ENCODE results near the gene IVD. TPM values are rescaled to one million over a fixed set of nuclear protein-coding genes. Genes with fewer than 3 reads are reported as not detected.

Gene IVD
- total RNA-seq, 2 donors from 2014 or later: 74.1 to 86.1 TPM

DNA sequence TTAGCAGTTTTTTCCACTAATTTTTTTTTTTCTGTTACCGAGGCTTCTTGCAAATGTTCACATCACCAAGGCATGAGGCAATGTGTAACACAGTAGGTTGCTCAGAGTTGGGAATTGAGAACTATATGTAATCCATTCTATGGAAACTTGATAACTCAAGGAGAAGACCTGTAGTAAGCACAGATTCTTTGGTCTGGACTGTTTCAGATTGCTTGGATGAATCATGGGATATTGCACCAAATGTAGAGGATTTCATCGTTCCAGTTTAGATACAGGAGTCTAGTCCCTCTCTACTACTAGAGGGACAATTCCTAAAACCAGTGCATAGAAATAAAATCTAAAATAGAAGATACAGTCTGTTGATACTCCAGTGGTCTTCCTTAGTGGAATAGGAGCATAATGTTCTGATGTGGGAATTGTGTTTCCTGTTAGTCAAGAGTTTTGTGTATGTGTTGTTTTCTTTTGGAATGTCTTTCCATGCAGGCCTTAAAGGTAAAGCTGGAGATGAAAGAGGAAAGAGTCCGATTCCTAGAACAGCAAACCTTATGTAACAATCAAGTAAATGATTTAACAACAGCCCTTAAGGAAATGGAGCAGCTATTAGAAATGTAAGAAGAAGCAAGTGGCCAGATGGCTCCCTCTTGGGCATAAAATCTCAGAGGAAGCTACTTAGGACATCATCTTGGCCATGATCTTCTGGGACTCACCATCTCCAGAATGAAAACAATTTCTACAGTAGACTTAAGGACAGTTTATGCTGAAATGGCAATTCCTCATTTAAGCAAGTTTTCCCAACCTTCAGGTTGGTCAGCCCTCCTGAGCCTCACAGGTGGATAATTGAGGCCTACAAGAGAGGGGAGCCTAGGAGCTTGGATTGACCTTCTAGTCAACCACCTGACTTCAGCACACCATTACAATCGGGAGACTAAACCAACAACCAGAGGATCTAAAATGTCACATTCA, 12.3 kb upstream of the IVD start:
- H3K27ac ChIP-seq: no peak overlapping the region
- TF ChIP-seq CTCF (IDR thresholded peaks at IDR 0.05): no peak
- no peaks in the 10 kb centered on the region for H3K36me3 ChIP-seq
- H3K9me3 ChIP-seq: no peaks in the 10 kb centered on the region
- no peaks in the 10 kb centered on the region for H3K27me3 ChIP-seq
- intact Hi-C loops (cut with DNase I): no loop called here
- no peaks in the 10 kb centered on the region for H3K4me1 ChIP-seq
- H3K4me3 ChIP-seq: no peak overlapping the region
- DNase-seq: no peak
- no peak overlapping the region for H3K9ac ChIP-seq (ENCODE audit: low read depth in 2 of 2, low read length in 2 of 2)

DNA sequence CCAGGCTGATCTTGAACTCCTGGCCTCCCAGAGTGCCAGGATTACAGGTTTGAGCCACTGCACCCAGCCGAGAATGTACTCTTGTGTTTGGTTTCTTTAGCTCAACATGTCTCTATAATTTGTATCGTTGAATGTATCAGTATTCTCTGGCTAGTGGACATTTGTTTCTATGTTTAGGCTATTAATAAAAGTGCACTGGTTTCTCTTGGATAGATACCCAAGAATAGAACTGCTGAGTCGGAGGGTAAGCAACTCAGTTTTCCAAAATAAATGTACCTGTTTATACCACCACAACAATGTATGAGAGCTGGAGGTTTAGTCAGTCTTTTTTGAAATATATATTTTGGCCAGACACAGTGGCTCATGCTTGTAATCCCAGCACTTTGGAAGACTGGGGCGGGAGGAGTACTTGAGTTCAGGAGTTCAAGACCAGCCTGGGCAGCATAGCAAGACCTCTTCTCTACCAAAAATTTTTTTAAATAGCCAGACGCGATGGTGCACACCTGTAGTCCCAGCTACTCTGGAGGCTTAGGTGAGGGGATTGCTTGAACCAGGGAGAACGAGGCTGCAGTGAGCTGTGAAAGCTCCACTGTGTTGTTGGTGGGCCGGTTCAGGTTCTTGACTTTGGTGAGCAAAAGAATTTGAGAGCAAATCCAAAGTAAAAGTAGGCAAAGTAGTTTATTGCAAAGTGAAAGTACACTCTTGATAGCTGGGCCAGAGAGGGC, 7.7 kb upstream of the IVD start:
- Histone ChIP-seq H3K36me3 (no peaks in the 10 kb centered on the region), H3K27ac (no peak overlapping the region), H3K9me3 (no peaks in the 10 kb centered on the region), H3K27me3 (no peaks in the 10 kb centered on the region), H3K4me1 (no peaks in the 10 kb centered on the region), H3K9ac (ENCODE audit: low read depth in 2 of 2, low read length in 2 of 2) (no peak overlapping the region), H3K4me3 (no peak overlapping the region)
- no peak for TF ChIP-seq CTCF (IDR thresholded peaks at IDR 0.05)
- DNase-seq: no peak
- intact Hi-C loops (cut with DNase I): no loop called here

- intact Hi-C loops (cut with DNase I): no loop called here
- Histone ChIP-seq H3K9me3 (no peaks in the 10 kb centered on the region), H3K4me1 (no peaks in the 10 kb centered on the region), H3K36me3 (no peaks in the 10 kb centered on the region), H3K9ac (ENCODE audit: low read depth in 2 of 2, low read length in 2 of 2) (no peak overlapping the region), H3K27ac (no peak overlapping the region), H3K4me3 (no peak overlapping the region), H3K27me3 (no peaks in the 10 kb centered on the region)
- no peak for DNase-seq
- no peak for TF ChIP-seq CTCF (IDR thresholded peaks at IDR 0.05)
Observed at GRCh38 chr15:40398413-40398873, 7.2 kb upstream of the IVD start.

DNA sequence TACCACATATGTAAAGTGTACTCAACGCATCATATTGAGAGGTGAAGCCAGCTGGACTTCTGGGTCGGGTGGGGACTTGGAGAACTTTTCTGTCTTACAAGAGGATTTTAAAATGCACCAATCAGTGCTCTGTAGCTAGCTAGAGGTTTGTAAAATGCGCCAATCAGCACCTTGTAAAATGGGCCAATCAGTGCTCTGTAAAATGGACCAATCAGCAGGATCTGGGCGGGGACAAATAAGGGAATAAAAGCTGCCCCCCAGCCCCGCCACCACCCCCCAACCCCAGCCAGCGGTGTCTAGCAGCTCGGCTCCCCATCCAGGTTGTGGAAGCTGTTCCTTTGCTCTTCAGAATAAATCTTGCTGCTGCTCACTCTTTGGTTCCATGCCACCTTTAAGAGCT, 6.2 kb upstream of the IVD start:
- intact Hi-C loops (cut with DNase I): no loop called here
- Histone ChIP-seq H3K36me3 (no peaks in the 10 kb centered on the region), H3K27me3 (no peaks in the 10 kb centered on the region), H3K9ac (ENCODE audit: low read depth in 2 of 2, low read length in 2 of 2) (no peak overlapping the region), H3K4me1 (no peaks in the 10 kb centered on the region), H3K9me3 (no peaks in the 10 kb centered on the region), H3K4me3 (no peak overlapping the region), H3K27ac (no peak overlapping the region)
- no peak for DNase-seq
- TF ChIP-seq CTCF (IDR thresholded peaks at IDR 0.05): no peak

DNA sequence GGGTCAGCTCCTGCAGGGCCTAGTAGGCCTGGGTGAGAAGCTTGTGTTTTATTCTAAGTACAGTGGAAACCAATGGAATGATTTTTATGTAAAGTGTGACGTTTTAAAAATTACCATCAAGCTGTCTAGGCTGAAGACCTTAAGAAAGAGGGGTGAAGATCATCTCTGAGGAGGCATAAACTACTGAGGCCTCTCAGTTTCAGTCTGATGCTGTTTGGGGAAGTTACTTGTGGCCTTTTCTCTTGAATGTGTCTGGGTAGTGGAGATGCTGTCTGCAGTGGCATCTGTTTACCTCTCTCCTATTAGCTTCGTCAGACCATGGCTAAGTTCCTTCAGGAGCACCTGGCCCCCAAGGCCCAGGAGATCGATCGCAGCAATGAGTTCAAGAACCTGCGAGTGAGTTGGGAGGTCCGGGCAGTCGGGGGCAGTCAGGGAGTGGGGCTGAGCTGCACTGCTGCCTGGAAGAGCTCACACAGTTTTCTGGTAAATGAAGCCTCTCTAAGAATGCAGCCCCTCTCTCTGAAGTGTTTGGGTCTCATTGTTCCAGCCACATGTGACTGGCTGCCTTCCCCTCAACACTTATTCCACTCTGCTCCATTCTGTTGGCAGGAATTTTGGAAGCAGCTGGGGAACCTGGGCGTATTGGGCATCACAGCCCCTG, 1.9 kb downstream of the IVD start:
- Histone ChIP-seq H3K9ac (ENCODE audit: low read depth in 2 of 2, low read length in 2 of 2) (no peak overlapping the region), H3K27me3 (no peaks in the 10 kb centered on the region), H3K36me3 (peaks cover 8% of the 10 kb centered on the region), H3K4me1 (peaks cover 5% of the 10 kb centered on the region), H3K4me3 (no peak overlapping the region), H3K27ac (no peak overlapping the region), H3K9me3 (no peaks in the 10 kb centered on the region)
- no peak for TF ChIP-seq CTCF (IDR thresholded peaks at IDR 0.05)
- intact Hi-C loops (cut with DNase I): no loop called here
- DNase-seq: no peak
